Raji (cell line): Measurements from ENCODE around the gene RNASE7.

ENCODE experiments used
- POLR2A ChIP-seq: IDR thresholded peaks from 2 replicates; pipeline ENCODE4 v1.6.1; 2011; ENCODE audit warnings: low read depth, low read length, control low read depth; ENCODE audit not compliant: insufficient read depth

Gene RNASE7

GRCh38 chr14:21093018-21093417 is 50.9 kb downstream of the RNASE7 start:
- TF ChIP-seq POLR2A, result no peak
